Activated CD4-positive, alpha-beta T cell treated with anti-CD3 and anti-CD28 coated beads, Interleukin-2, amount 50 U/mL, for 16 hours (primary cell): ENCODE measurements around the gene TMEM150B.

Experiments
- DNase-seq: peaks from one replicate; pipeline ENCODE4 v3.0.0-alpha.2; 2020

Gene TMEM150B

GRCh38 chr19:55275851-55276719, 49.1 kb downstream of the TMEM150B start:
- peak; percentile 44 for DNase-seq

- no peak for DNase-seq
These were observed 51.0 kb downstream of the TMEM150B start for GRCh38 chr19:55273978-55274707.

- no peak for DNase-seq
These were observed 53.0 kb downstream of the TMEM150B start for GRCh38 chr19:55272142-55272541.

GRCh38 chr19:55270172-55270942, 54.8 kb downstream of the TMEM150B start:
- no peak for DNase-seq

GRCh38 chr19:55269299-55269698, 55.8 kb downstream of the TMEM150B start:
- no peak for DNase-seq

- DNase-seq = no peak
These were observed 58.3 kb downstream of the TMEM150B start for GRCh38 chr19:55266840-55267239.

- DNase-seq = no peak
These were observed 58.7 kb downstream of the TMEM150B start for GRCh38 chr19:55266404-55266803.

GRCh38 chr19:55265723-55266386, 59.3 kb downstream of the TMEM150B start:
- DNase-seq = no peak

- no peak for DNase-seq
These were observed 60.0 kb downstream of the TMEM150B start for GRCh38 chr19:55265173-55265572.

GRCh38 chr19:55264531-55264930, 60.6 kb downstream of the TMEM150B start:
- DNase-seq = no peak
